GM19238 (cell line): ENCODE measurements around the gene UGT2B28.
"Not testable (repeated sequence)": the region's sequence is repeated elsewhere in the genome, so short reads cannot be mapped to it uniquely, and the experiment has no call there.

Experiments
- DNase-seq: peaks from one replicate; pipeline ENCODE4 v3.0.0; 2011; ENCODE audit warnings: low spot score; ENCODE audit not compliant: insufficient read length

The UGT2B28 gene

GRCh38 chr4:69280081-69280480 lies at the start of gene UGT2B28:
UGT2B28 (plus strand) TSS chr4:69280475; CDS start chr4:69280501, 26 bp downstream.
- DNase-seq = not testable (repeated sequence)

- DNase-seq = no peak
These were observed 41.2 kb upstream of the UGT2B28 start for GRCh38 chr4:69239092-69239491.

- DNase-seq = no peak
These were observed 40.6 kb upstream of the UGT2B28 start for GRCh38 chr4:69239557-69240168.

GRCh38 chr4:69240787-69241186 lies 39.5 kb upstream of the UGT2B28 start:
- not testable (repeated sequence) for DNase-seq

GRCh38 chr4:69241746-69242145 lies 38.5 kb upstream of the UGT2B28 start:
- not testable (repeated sequence) for DNase-seq

GRCh38 chr4:69242562-69243240 lies 37.6 kb upstream of the UGT2B28 start:
- DNase-seq = not testable (repeated sequence)

- DNase-seq = not testable (repeated sequence)
These were observed 29.4 kb upstream of the UGT2B28 start for GRCh38 chr4:69250884-69251283.

- DNase-seq = not testable (repeated sequence)
These were observed 27.0 kb upstream of the UGT2B28 start for GRCh38 chr4:69253147-69253772.

GRCh38 chr4:69268612-69269011 lies 11.7 kb upstream of the UGT2B28 start:
- not testable (repeated sequence) for DNase-seq

- not testable (repeated sequence) for DNase-seq
These were observed 16.1 kb downstream of the UGT2B28 start for GRCh38 chr4:69296356-69296755.

- DNase-seq = not testable (repeated sequence)
These were observed 28.3 kb downstream of the UGT2B28 start for GRCh38 chr4:69308426-69309033.

GRCh38 chr4:69309549-69310076 lies 29.3 kb downstream of the UGT2B28 start:
- not testable (repeated sequence) for DNase-seq

- not testable (repeated sequence) for DNase-seq
These were observed 30.0 kb downstream of the UGT2B28 start for GRCh38 chr4:69310262-69310661.

- not testable (repeated sequence) for DNase-seq
These were observed 37.5 kb downstream of the UGT2B28 start for GRCh38 chr4:69317669-69318298.

- DNase-seq = no peak
These were observed 41.0 kb downstream of the UGT2B28 start for GRCh38 chr4:69321153-69321729.

- no peak for DNase-seq
These were observed 41.8 kb downstream of the UGT2B28 start for GRCh38 chr4:69322055-69322454.

- DNase-seq = no peak
These were observed 43.0 kb downstream of the UGT2B28 start for GRCh38 chr4:69323284-69323683.

GRCh38 chr4:69330345-69331047 lies 50.2 kb downstream of the UGT2B28 start:
- no peak for DNase-seq

GRCh38 chr4:69331304-69331703 lies 51.0 kb downstream of the UGT2B28 start:
- DNase-seq = not testable (repeated sequence)

- not testable (repeated sequence) for DNase-seq
These were observed 55.2 kb downstream of the UGT2B28 start for GRCh38 chr4:69335485-69335884.
